Measurements from ENCODE around the gene PARP4. TPM values are rescaled to one million over a fixed set of nuclear protein-coding genes. Genes with fewer than 3 reads are reported as not detected.
A peak's percentile ranks its signal among the peaks of the same experiment; 100 is the strongest.

Gene PARP4
- total and polyA plus RNA-seq, 2 donors (not counting 3 experiments of a cell fraction or from before 2014, with no cell fraction given), result 37.1 to 71.7 TPM

GRCh38 chr13:24540236-24541126 is 27.9 kb upstream of the PARP4 start:
- Histone ChIP-seq H3K9me1 (replicated peaks; ENCODE audit: control insufficient read depth, extremely low read depth, insufficient read depth, low read length) (no peaks in the 10 kb centered on the region), H2AFZ (ENCODE audit: low read depth, low read length) (no peak overlapping the region), H3K9me3 (replicated peaks; ENCODE audit: control insufficient read depth, insufficient read depth, low read length) (no peaks in the 10 kb centered on the region), H4K20me1 (replicated peaks; ENCODE audit: control insufficient read depth, extremely low read depth, insufficient read depth, low read length) (no peaks in the 10 kb centered on the region), H3K4me1 (ENCODE audit: control insufficient read depth, extremely low read depth, insufficient read depth, low read length) (peaks cover 3% of the 10 kb centered on the region), H3K9ac (replicated peaks; ENCODE audit: extremely low read depth, insufficient read depth, low read length) (no peak overlapping the region), H3K27ac (ENCODE audit: insufficient read depth, low read depth, low read length) (no peak overlapping the region), H3K36me3 (ENCODE audit: control insufficient read depth in 2 of 2, extremely low read depth in 1 of 2, insufficient read depth in 2 of 2, low read length in 2 of 2) (no peaks in the 10 kb centered on the region), H3K79me2 (ENCODE audit: control insufficient read depth, insufficient read depth, low read length) (no peaks in the 10 kb centered on the region), H3K4me2 (ENCODE audit: insufficient read depth, low read length) (no peak overlapping the region), H3K27me3 (ENCODE audit: control insufficient read depth in 2 of 2, insufficient read depth in 2 of 2, low read length in 2 of 2) (peaks cover 9 to 35% of the 10 kb centered on the region in 2 experiments), H3K4me3 (replicated peaks in 1 of 3; ENCODE audit: insufficient read depth in 1 of 3, low read depth in 1 of 3, low read length in 3 of 3) (no peak overlapping the region)
- intact Hi-C loops (cut with micrococcal nuclease) (loop anchor here (2.0 to 5.0 kb wide), 2 partner anchors 28 to 38 kb away; partner anchors contain the start of gene PARP4), dilution Hi-C loops (cut with MboI; ENCODE audit: extremely low pct_ligation_motif_present, low sequenced_read_pairs) (no loop called here)
- ChIA-PET CTCF (interaction anchor here (1.4 to 1.9 kb wide), 2 partner anchors 14 to 28 kb away, joined by 4 to 7 read pairs; partner anchors contain the start of gene PARP4), POLR2A (no interaction called here)
- peak; percentile 48 to 66 for TF ChIP-seq CTCF (IDR thresholded peaks at IDR 0.05; ENCODE audit: extremely low read depth in 1 of 2, insufficient read depth in 1 of 2, low read depth in 1 of 2, low read length in 2 of 2)
- no peak for TF ChIP-seq MYC (IDR thresholded peaks at IDR 0.05; ENCODE audit: low read depth, low read length)
- FAIRE-seq (peak; percentile 28), DNase-seq (ENCODE audit: low read depth, low spot score) (peak; percentile 13)
- BruUV-seq (replicated peaks), result no TSS peak

All from endothelial cell of umbilical vein (primary cell).